ENCODE results near the gene SLC22A31.
"Not testable (repeated sequence)": the region's sequence is repeated elsewhere in the genome, so short reads cannot be mapped to it uniquely, and the experiment has no call there.

SLC22A31 gene

GRCh38 chr16:89178453-89179147 is 21.7 kb downstream of the SLC22A31 start:
- no peak for DNase-seq (ENCODE audit: low read depth)

DNA sequence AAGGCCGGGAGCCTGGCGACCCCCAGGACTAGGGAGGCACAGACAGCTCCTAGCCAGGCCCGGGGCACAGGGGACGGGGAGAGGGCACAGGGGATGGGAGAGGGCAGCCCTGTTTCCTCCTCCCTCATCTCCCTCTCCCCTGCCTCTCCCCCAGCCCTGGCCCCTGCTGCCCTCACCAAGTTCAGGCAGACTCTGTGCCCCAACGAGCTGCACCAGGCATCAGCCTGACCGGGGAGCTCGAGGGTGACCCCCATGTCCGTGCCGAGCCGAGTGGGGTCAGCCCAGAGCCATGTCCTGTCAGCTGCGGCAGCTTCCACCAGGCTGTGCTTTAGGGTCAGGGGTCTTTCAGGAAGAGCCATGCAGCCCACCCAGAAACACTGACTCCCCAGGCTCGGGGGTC is 22.8 kb downstream of the SLC22A31 start:
- no peak for DNase-seq (ENCODE audit: low read depth)

- no peak for DNase-seq (ENCODE audit: low read depth)
Measured at GRCh38 chr16:89176717-89177116, 23.6 kb downstream of the SLC22A31 start.

DNA sequence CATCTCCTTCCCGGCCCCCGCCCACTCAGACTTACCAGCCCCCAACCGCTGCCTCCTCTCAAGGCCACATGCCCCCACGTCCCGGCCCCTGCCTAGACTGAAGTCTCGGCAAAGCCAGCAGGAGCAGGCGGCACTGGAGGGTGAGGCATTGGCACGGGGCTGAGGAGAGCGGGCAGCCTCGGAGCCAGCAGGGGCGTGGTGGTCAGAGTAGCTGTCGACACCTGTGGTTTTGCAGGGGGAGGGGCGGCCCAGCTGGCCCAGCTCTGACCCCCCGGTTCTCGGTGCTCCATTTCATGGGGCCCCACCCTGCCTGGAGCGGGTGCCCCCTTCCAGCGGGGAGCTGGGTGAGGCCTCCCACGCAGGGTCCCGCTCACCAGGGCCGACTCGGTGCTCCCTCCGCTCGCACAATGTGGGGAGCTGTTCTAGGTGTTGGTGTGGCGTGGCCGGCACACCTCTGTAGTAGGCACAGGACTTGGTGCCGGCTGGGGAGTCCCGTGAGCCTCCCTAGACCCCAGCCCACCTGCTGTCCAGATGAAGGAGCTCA is 24.1 kb downstream of the SLC22A31 start:
- DNase-seq (ENCODE audit: low read depth), result no peak

DNA sequence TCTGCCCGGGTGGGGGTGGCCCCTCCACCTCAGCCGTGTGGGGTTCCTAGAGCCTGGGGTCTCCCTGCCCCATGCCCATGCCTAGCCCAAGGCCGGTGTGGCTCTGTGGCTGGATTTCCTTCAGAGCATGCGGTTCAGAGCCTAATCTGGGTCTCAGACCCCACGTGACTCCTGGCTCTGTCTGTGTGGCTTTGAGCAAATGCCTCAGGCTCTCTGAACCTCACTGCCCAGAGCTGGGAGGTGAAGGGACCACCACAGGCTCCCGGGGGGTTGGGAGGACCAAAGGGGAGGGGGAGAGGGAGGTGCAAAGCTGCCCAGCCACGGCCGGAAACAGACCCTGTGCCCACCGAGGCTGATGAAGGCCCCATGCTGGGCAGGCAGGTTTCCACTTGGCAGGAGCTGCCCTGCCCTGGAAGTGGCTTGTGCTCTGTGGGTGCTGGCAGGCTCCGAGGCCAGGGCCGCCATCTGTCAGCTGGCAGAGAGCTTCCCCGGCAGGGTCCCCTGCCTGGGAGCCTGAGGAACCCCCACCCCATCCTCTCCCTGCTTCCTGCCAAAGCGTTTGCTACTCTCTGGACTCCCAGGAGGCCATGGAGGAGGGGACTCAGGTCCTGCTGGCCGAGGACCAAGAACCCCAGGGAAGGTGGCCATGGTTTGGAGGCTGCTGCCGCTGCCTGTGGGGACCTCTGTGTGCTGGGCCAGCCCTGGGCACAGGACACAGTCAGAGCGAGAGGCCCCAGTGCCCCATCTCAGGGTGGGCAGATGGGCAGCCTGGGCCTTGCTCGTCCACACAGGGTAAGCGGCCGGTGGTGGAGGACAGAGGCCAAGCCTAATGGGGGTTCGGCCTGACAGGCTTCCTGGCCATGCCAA is 24.8 kb downstream of the SLC22A31 start:
- no peak for DNase-seq (ENCODE audit: low read depth)

- DNase-seq (ENCODE audit: low read depth), result no peak
Measured at GRCh38 chr16:89174877-89175276, 25.5 kb downstream of the SLC22A31 start.

- DNase-seq (ENCODE audit: low read depth), result no peak
Measured at GRCh38 chr16:89174055-89174827, 26.1 kb downstream of the SLC22A31 start.

- DNase-seq (ENCODE audit: low read depth), result no peak
Measured at GRCh38 chr16:89173174-89173921, 27.0 kb downstream of the SLC22A31 start.

GRCh38 chr16:89172528-89173173 is 27.7 kb downstream of the SLC22A31 start:
- DNase-seq (ENCODE audit: low read depth), result no peak

GRCh38 chr16:89172171-89172527 is 28.2 kb downstream of the SLC22A31 start:
- no peak for DNase-seq (ENCODE audit: low read depth)

DNA sequence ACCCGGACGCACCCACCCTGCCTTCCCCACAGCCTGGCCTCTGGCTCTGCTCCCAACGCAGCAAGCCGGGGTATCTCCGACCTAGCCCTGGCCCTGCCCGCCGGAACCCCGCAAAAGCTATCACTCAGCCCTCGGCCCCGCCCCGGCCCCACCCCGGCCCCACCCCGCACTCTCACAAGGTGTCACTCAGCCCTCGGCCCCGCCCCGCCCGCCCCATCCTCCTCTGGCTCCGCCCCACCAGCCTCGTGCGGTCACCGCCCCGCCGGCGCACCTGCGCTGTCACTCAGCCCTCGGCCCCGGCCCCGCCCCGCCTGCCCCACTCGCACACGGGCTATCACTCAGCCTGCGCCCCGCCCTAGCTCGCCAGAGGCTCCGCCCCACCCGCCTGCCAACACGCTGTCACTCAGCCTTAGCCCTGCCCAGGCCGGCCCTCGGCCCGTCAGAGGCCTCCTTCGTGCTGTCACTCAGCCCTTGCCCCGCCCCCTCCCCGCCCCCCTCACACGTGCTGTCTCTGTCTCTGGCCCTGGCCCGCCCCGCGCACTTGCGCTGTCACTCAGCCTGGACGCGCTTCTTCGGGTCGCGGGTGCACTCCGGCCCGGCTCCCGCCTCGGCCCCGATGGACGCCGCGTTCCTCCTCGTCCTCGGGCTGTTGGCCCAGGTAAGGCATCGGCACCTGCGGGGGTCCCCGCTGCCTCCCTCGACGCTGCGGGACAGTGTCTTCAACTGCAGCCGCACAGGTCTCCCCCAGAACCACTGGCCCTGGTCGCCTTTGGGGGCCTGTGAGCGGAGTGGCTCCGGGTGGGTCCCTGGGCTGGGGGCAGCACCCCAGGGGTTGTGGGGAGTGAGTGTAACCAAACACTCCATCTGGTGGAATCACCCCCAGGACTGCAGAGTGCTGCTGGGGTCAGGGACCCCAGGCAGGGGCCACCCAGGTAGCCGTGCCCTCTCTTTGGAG is 28.8 kb downstream of the SLC22A31 start, which contains the start of gene CDH15:
CDH15 (plus strand) TSS at position 533 of the 955 bp plus-strand sequence; CDS start at position 617, 84 bp downstream.
- peak; percentile 86 for DNase-seq (ENCODE audit: low read depth)

GRCh38 chr16:89170346-89171215 is 29.8 kb downstream of the SLC22A31 start:
- no peak for DNase-seq (ENCODE audit: low read depth)

DNA sequence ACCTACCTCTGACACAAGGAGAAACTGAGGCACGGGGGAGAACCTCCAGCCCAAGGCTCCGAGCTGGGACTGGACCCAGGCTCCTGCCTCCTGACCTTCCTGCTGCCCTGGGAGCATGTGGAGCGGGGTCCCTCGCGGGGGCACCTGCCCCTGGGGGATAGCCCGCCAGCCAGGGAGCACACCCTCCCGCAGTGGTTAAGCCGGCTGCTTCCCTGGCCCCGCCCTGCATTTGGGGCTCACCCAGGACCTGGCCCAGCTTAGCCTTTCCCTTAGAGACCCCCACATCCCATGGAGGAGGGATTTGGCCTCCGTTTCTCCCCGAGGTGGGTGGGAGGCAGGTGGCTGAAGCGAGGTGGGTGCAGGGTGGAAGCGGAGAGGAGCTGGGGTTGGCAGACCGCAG is 30.6 kb downstream of the SLC22A31 start:
- DNase-seq (ENCODE audit: low read depth), result no peak

DNA sequence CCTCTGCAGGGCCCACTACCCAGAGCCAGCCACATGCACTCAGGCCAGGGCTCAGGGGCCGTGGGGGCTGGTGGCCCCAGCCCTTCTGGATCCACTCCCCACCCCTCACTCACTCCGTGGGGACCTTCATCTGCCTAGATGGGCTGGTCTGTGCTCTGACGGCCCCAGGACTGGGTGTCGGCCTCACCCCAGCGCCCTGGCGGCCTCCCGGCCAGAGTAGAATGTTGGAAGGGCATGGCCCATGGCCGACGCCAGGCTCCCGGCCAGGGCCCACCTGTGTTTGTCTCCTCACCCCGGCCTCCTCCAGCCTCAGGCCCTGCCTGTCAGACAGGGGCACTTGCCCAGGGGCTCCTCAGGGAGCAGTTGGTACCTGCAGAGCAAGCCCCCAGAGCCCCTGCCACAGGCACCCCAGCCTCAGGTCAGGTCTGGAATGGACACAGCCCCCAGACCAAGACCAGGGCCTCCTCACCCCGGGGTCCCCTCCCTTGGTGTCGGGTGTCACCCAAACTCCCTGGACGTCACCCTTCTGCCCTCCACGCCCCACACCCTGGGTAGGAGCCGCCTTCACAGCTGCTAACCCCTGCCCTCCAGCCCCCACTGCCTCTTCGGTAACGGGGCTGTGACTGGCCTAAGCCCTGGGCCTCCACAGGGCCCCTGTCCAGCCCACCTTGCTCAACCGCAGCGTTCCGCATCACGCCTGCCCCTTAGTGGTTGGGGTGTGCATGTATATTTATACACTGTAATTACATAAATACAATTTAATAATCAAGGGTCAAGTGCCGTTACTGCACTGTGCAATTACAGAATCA is 31.8 kb downstream of the SLC22A31 start:
- no peak for DNase-seq (ENCODE audit: low read depth)

- peak; percentile 76 for DNase-seq (ENCODE audit: low read depth)
Measured at GRCh38 chr16:89167425-89167941, 32.9 kb downstream of the SLC22A31 start.

GRCh38 chr16:89166696-89167424 is 33.5 kb downstream of the SLC22A31 start:
- DNase-seq (ENCODE audit: low read depth), result no peak

- DNase-seq (ENCODE audit: low read depth), result not testable (repeated sequence)
Measured at GRCh38 chr16:89165681-89165979, 34.7 kb downstream of the SLC22A31 start.
